Transverse colon (tissue), 4 donors: ENCODE results near the gene OSBPL10. TPM values are rescaled to one million over a fixed set of nuclear protein-coding genes. Genes with fewer than 3 reads are reported as not detected.

Source experiments
- DNase-seq: peaks from one replicate; pipeline ENCODE4 v3.0.0-alpha.2; 2019
- H3K27ac ChIP-seq, 4 donors: fragments of 200-600 bp; sonication (generic); 2 replicates each; pipeline ENCODE4 v1.5.1; 2016 to 2018; ENCODE audit warnings: inconsistent platforms in 4 of 4
- H3K27me3 ChIP-seq: fragments of 200-600 bp; sonication (generic); 2 replicates; pipeline ENCODE4 v1.5.1; 2017; ENCODE audit warnings: inconsistent platforms
- H3K36me3 ChIP-seq, 4 donors: fragments of 200-600 bp; sonication (generic); 2 replicates each; pipeline ENCODE4 v1.5.1; 2017 to 2019; ENCODE audit warnings: inconsistent platforms in 4 of 4
- H3K4me1 ChIP-seq, 4 donors: fragments of 200-600 bp; sonication (generic); 2 replicates each; pipeline ENCODE4 v1.5.1; 2017 to 2020; ENCODE audit warnings: inconsistent platforms in 4 of 4
- H3K4me3 ChIP-seq, 4 donors: fragments of 200-600 bp; sonication (generic); 1 replicate in 1 of 4; 2 replicates in 3 of 4; pipeline versions ENCODE4 v1.5.1 to v1.6.1; 2017 to 2019; ENCODE audit warnings: inconsistent platforms in 4 of 4
- H3K9me3 ChIP-seq, 2 donors: fragments of 200-600 bp; sonication (generic); 2 replicates each; pipeline ENCODE4 v1.5.1; 2017 to 2019; ENCODE audit warnings: inconsistent platforms in 2 of 2
- EP300 ChIP-seq: sonication (generic); formaldehyde crosslinking; IDR thresholded peaks from one replicate; pipeline ENCODE4 v1.6.1; 2017; ENCODE audit warnings: antibody characterized with exemption, low read depth
- POLR2A ChIP-seq: fragments of 450-650 bp; IDR thresholded peaks from one replicate; pipeline ENCODE4 v1.6.1; 2016; ENCODE audit warnings: antibody characterized with exemption, mild to moderate bottlenecking, moderate library complexity
- POLR2AphosphoS5 ChIP-seq, 3 donors: sonication (generic); formaldehyde crosslinking; IDR thresholded peaks; one replicate each; pipeline ENCODE4 v1.6.1; 2016; ENCODE audit warnings: antibody characterized with exemption in 3 of 3
- WGBS, 2 donors: methylation state at CpG; one replicate each; pipeline ENCODE4 v1.1.5; 2018; ENCODE audit warnings: low coverage in 1 of 2; 5-methylcytosine and 5-hydroxymethylcytosine counted together
- in situ Hi-C, 4 donors: fragments of 200-750 bp; cut with MboI; loops; one replicate each; pipeline versions ENCODE4 v1.15.0 to v1.15.1; 2017; ENCODE audit warnings: low sequenced_read_pairs in 3 of 4, low pct_ligation_motif_present in 1 of 4, low pct_unique_long_range_greater_than_20kb in 1 of 4
- intact Hi-C: fragments of 100-400 bp; cut with DNase I; formaldehyde crosslinking; loops from one replicate; pipeline ENCODE4 v1.15.1; 2023; ENCODE audit warnings: low total_unique reads
- total RNA-seq, 4 donors: library from RNA; depleted of rRNA; stranded (reverse); fragments of >200 nt; gene quantifications; one replicate each; pipeline ENCODE4 v1.1.0, GENCODE V29; 2016
- TF ChIP-seq, protein P1 (sequence below), 5 experiments: fragments of 200-600 bp in 3 of 5; fragments of 450-650 bp in 2 of 5; sonication (generic) in 3 of 5; IDR thresholded peaks; 1 replicate in 2 of 5; 2 replicates in 3 of 5; pipeline ENCODE4 v1.5.1; 2016 to 2017; ENCODE audit warnings: antibody characterized with exemption in 5 of 5, inconsistent platforms in 3 of 5, mild to moderate bottlenecking in 2 of 5, moderate library complexity in 1 of 5

Gene OSBPL10
- total RNA-seq, 4 donors from 2014 or later = 10.0 to 34.8 (median 19.5) TPM

DNA sequence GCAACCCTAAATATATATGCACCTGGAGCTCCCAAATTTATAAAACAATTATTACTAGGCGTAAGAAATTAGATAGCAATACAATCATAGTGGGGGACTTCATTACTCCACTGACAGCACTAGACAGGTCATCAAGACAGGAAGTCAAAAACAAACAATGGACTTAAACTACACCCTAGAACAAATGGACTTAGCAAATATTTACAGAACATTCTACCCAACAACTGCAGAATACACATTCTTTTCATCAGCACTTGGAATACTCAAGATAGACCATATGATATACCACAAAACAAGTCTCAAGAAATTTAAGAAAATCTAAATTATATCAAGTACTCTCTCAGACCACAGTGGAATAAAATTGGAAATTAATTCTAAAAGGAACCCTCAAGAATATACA is 201.5 kb downstream of the OSBPL10 start:
- H3K27ac ChIP-seq = no peak overlapping the region
- TF ChIP-seq EP300 (no peak), POLR2A (no peak), POLR2AphosphoS5 (IDR thresholded peaks at IDR 0.05) (no peak)
- TF ChIP-seq, protein P1, sequence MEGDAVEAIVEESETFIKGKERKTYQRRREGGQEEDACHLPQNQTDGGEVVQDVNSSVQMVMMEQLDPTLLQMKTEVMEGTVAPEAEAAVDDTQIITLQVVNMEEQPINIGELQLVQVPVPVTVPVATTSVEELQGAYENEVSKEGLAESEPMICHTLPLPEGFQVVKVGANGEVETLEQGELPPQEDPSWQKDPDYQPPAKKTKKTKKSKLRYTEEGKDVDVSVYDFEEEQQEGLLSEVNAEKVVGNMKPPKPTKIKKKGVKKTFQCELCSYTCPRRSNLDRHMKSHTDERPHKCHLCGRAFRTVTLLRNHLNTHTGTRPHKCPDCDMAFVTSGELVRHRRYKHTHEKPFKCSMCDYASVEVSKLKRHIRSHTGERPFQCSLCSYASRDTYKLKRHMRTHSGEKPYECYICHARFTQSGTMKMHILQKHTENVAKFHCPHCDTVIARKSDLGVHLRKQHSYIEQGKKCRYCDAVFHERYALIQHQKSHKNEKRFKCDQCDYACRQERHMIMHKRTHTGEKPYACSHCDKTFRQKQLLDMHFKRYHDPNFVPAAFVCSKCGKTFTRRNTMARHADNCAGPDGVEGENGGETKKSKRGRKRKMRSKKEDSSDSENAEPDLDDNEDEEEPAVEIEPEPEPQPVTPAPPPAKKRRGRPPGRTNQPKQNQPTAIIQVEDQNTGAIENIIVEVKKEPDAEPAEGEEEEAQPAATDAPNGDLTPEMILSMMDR (IDR thresholded peaks at IDR 0.05) = no peak
- no peaks in the 10 kb centered on the region for H3K27me3 ChIP-seq
- H3K4me3 ChIP-seq = no peak overlapping the region
- DNase-seq = no peak
- peaks cover 7% of the 10 kb centered on the region in 2 donors for H3K9me3 ChIP-seq
- intact Hi-C loops = no loop called here
- H3K36me3 ChIP-seq = no peaks in the 10 kb centered on the region
- WGBS, 2 donors = 57 to 90% methylated on average over 1 of the region's 1 CpG
- H3K4me1 ChIP-seq = no peaks in the 10 kb centered on the region
- in situ Hi-C loops = no loop called here

DNA sequence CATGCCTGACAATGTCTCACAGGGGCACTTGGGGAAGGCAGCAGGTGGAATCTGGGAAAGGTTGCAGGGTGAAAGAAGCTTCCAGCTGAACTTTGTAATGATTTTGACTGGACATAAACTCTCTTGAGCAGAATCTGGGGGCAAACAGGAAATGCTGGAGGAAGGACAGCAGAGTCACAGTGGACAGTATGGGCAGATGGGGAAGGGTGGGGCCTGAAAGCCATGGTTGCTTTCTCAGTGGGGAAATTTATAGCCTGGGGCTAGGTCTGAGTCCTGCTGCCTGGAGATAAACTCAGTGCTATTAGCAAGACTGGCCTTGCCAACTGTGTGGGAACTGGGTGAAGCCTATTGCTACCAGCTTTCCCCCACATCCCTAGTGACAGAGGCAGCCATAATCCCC is 203.2 kb downstream of the OSBPL10 start:
- H3K27me3 ChIP-seq = no peaks in the 10 kb centered on the region
- DNase-seq = no peak
- intact Hi-C loops (no loop called here), in situ Hi-C loops (no loop called here)
- peaks cover 7% of the 10 kb centered on the region in 2 donors for H3K9me3 ChIP-seq
- H3K4me1 ChIP-seq = no peaks in the 10 kb centered on the region
- TF ChIP-seq EP300 (no peak), POLR2A (no peak), POLR2AphosphoS5 (IDR thresholded peaks at IDR 0.05) (no peak)
- TF ChIP-seq, protein P1 (IDR thresholded peaks at IDR 0.05) = no peak
- H3K36me3 ChIP-seq = no peaks in the 10 kb centered on the region
- no peak overlapping the region for H3K4me3 ChIP-seq
- no peak overlapping the region for H3K27ac ChIP-seq

GRCh38 chr3:31777092-31777491 is 204.0 kb downstream of the OSBPL10 start:
- DNase-seq = no peak
- no peak for TF ChIP-seq POLR2A
- no peak for TF ChIP-seq POLR2AphosphoS5 (IDR thresholded peaks at IDR 0.05)
- no peak for TF ChIP-seq EP300
- TF ChIP-seq, protein P1 (IDR thresholded peaks at IDR 0.05) = no peak

GRCh38 chr3:31776016-31776415 is 205.0 kb downstream of the OSBPL10 start:
- WGBS, 2 donors = 64 to 76% methylated on average over 2 to 4 of the region's 4 CpGs
- intact Hi-C loops = no loop called here
- no peak for DNase-seq

More at GRCh38 chr3:31777092-31777491, 204.0 kb downstream of the OSBPL10 start:
- Histone ChIP-seq H3K4me1 (no peaks in the 10 kb centered on the region), H3K27me3 (no peaks in the 10 kb centered on the region), H3K9me3 (peaks cover 7% of the 10 kb centered on the region in 2 donors), H3K27ac (no peak overlapping the region), H3K4me3 (no peak overlapping the region), H3K36me3 (no peaks in the 10 kb centered on the region)
- intact Hi-C loops (no loop called here), in situ Hi-C loops (no loop called here)
- WGBS, 2 donors = 86 to 97% methylated on average over 1 of the region's 1 CpG

More at GRCh38 chr3:31776016-31776415, 205.0 kb downstream of the OSBPL10 start:
- Histone ChIP-seq H3K27me3 (no peaks in the 10 kb centered on the region), H3K4me3 (no peak overlapping the region), H3K27ac (no peak overlapping the region), H3K4me1 (no peaks in the 10 kb centered on the region), H3K9me3 (peaks cover 7% of the 10 kb centered on the region in 2 donors), H3K36me3 (no peaks in the 10 kb centered on the region)
- in situ Hi-C loops = no loop called here
- TF ChIP-seq POLR2AphosphoS5 (IDR thresholded peaks at IDR 0.05) (no peak), POLR2A (no peak)
- TF ChIP-seq, protein P1 (IDR thresholded peaks at IDR 0.05) = no peak
